Bronchial epithelial cell (primary cell): Measurements from ENCODE around the gene PDK2. TPM values are rescaled to one million over a fixed set of nuclear protein-coding genes. Genes with fewer than 3 reads are reported as not detected.

Experiments
- DNase-seq: peaks from one replicate; pipeline ENCODE4 v3.0.0-alpha.2; 2010; ENCODE audit warnings: low read depth
- FAIRE-seq: peaks from 2 replicates; lab custom pipeline; 2011; peaks lifted over from hg19 to GRCh38; lab: Jason Lieb, UNC
- H3K27me3 ChIP-seq: 2 replicates; pipeline ENCODE4 v1.5.1; 2011; ENCODE audit warnings: low read length; ENCODE audit not compliant: control insufficient read depth, insufficient read depth
- H3K36me3 ChIP-seq: 2 replicates; pipeline ENCODE4 v1.5.1; 2011; ENCODE audit warnings: low read length; ENCODE audit not compliant: control insufficient read depth, insufficient read depth
- H3K4me3 ChIP-seq: 2 replicates; pipeline ENCODE4 v1.5.1; 2011; ENCODE audit warnings: mild to moderate bottlenecking, low read depth, low read length, control low read depth
- CTCF ChIP-seq: IDR thresholded peaks from 2 replicates; pipeline ENCODE4 v1.5.1; 2011; ENCODE audit warnings: mild to moderate bottlenecking, moderate library complexity, low read length, control low read depth, inconsistent platforms; ENCODE audit not compliant: insufficient read depth, severe bottlenecking
- total RNA-seq: library from RNA; depleted of rRNA; stranded (reverse); fragments of >200 nt; gene quantifications from 2 replicates; pipeline ENCODE4 v1.2.1, GENCODE V29; 2014

The PDK2 gene
- total RNA-seq, 1 donor from 2014 or later: 0.79 TPM

- Histone ChIP-seq H3K27me3 (no peaks in the 10 kb centered on the region), H3K36me3 (peaks cover 53% of the 10 kb centered on the region), H3K4me3 (no peak overlapping the region)
- FAIRE-seq (no peak), DNase-seq (no peak)
- no peak for TF ChIP-seq CTCF
These were observed 46.6 kb downstream of the PDK2 start for GRCh38 chr17:50141745-50142110.

DNA sequence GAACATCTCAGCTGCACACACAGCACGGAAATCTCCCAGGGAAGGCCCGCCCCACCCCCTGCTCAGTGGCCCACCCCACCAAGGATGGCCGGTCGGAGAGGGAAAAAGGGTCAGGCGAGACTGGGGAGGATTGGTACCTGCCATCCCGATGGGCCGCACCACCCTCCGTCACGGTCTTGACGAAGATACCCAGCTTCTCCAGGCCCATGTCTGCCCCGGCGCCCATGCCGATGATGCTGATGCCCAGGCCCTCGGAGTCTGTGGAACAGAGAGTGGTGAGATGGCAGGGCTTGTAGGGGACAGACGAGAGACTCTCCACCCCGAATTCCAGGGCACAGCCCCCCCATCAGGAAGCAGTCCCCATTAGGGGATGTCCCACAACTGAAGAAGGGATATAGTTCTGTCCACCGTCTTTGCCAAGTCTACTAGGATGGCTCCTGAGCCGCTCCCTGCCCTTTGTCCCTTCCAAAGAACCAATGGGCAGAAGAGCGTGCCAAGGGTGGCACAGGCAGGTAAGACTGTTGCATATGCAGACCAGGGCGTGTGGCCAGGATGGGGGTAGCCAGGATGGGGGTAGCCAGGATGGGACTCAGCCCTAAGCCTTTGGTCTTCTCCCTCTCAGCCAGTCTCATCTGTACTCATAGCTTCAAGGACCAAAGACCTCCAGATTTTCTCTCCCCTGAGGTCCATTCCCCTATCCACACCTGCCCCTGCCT is 48.5 kb downstream of the PDK2 start:
- DNase-seq: no peak
- Histone ChIP-seq H3K4me3 (no peak overlapping the region), H3K36me3 (peaks cover 38% of the 10 kb centered on the region), H3K27me3 (no peaks in the 10 kb centered on the region)
- no peak for TF ChIP-seq CTCF
- FAIRE-seq: no peak

GRCh38 chr17:50144355-50144754 is 49.2 kb downstream of the PDK2 start:
- DNase-seq (no peak), FAIRE-seq (peak; percentile 7)
- H3K36me3 ChIP-seq: peaks cover 31% of the 10 kb centered on the region
- TF ChIP-seq CTCF: no peak
- no peaks in the 10 kb centered on the region for H3K27me3 ChIP-seq
- H3K4me3 ChIP-seq: no peak overlapping the region

DNA sequence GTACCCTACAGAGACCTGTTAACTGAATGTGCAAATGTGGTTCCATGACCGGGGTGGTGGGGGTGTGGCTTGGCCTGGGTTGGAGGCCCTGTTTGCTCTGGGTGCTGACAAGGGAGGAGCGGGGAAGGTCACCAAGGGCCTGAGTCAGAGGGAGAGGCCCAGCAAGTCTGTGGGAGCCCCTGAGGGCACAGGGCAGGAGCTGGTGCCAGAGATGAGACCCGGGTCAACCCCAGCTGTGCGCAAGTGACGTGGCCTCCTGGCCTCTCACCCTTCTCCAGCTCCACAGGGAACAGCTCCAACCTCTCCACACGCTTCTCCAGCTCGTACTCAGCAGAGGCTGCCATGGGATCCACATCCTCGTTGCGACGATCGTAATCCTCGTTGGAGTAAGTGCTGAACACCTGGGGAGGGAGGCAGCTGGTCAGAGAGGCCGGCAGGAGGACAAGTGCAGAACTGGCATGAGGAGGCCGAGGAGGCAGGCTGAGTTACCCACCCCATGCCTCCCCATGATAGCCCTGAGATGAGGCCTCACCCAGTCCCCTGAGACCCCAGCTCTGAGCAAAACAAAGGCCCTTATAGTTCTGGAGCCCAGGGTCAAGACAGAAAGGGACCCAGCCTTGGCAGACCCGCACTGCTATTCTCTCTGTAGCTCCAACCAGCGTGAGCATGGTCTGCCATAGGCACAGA is 49.8 kb downstream of the PDK2 start:
- peak; percentile 41 for DNase-seq
- H3K36me3 ChIP-seq: peaks cover 26% of the 10 kb centered on the region
- TF ChIP-seq CTCF: no peak
- no peak overlapping the region for H3K4me3 ChIP-seq
- H3K27me3 ChIP-seq: no peaks in the 10 kb centered on the region
- FAIRE-seq: no peak

GRCh38 chr17:50145532-50146229 is 50.5 kb downstream of the PDK2 start:
- no peaks in the 10 kb centered on the region for H3K27me3 ChIP-seq
- TF ChIP-seq CTCF: no peak
- FAIRE-seq (no peak), DNase-seq (no peak)
- peaks cover 20% of the 10 kb centered on the region for H3K36me3 ChIP-seq
- no peak overlapping the region for H3K4me3 ChIP-seq
